Transverse colon (tissue), 4 donors: ENCODE data around the gene FBXO31. TPM values are rescaled to one million over a fixed set of nuclear protein-coding genes. Genes with fewer than 3 reads are reported as not detected.
A peak's percentile ranks its signal among the peaks of the same experiment; 100 is the strongest.

ENCODE experiments used
- DNase-seq: peaks from one replicate; pipeline ENCODE4 v3.0.0-alpha.2; 2019
- H3K27ac ChIP-seq, 4 donors: fragments of 200-600 bp; sonication (generic); 2 replicates each; pipeline ENCODE4 v1.5.1; 2016 to 2018; ENCODE audit warnings: inconsistent platforms in 4 of 4
- H3K27me3 ChIP-seq: fragments of 200-600 bp; sonication (generic); 2 replicates; pipeline ENCODE4 v1.5.1; 2017; ENCODE audit warnings: inconsistent platforms
- H3K36me3 ChIP-seq, 4 donors: fragments of 200-600 bp; sonication (generic); 2 replicates each; pipeline ENCODE4 v1.5.1; 2017 to 2019; ENCODE audit warnings: inconsistent platforms in 4 of 4
- H3K4me1 ChIP-seq, 4 donors: fragments of 200-600 bp; sonication (generic); 2 replicates each; pipeline ENCODE4 v1.5.1; 2017 to 2020; ENCODE audit warnings: inconsistent platforms in 4 of 4
- H3K4me3 ChIP-seq, 4 donors: fragments of 200-600 bp; sonication (generic); 1 replicate in 1 of 4; 2 replicates in 3 of 4; pipeline versions ENCODE4 v1.5.1 to v1.6.1; 2017 to 2019; ENCODE audit warnings: inconsistent platforms in 4 of 4
- H3K9me3 ChIP-seq, 2 donors: fragments of 200-600 bp; sonication (generic); 2 replicates each; pipeline ENCODE4 v1.5.1; 2017 to 2019; ENCODE audit warnings: inconsistent platforms in 2 of 2
- CTCF ChIP-seq, 5 experiments: fragments of 200-600 bp in 3 of 5; fragments of 450-650 bp in 2 of 5; sonication (generic) in 3 of 5; IDR thresholded peaks; 1 replicate in 2 of 5; 2 replicates in 3 of 5; pipeline ENCODE4 v1.5.1; 2016 to 2017; ENCODE audit warnings: antibody characterized with exemption in 5 of 5, inconsistent platforms in 3 of 5, mild to moderate bottlenecking in 2 of 5, moderate library complexity in 1 of 5
- EP300 ChIP-seq: sonication (generic); formaldehyde crosslinking; IDR thresholded peaks from one replicate; pipeline ENCODE4 v1.6.1; 2017; ENCODE audit warnings: antibody characterized with exemption, low read depth
- POLR2A ChIP-seq: fragments of 450-650 bp; IDR thresholded peaks from one replicate; pipeline ENCODE4 v1.6.1; 2016; ENCODE audit warnings: antibody characterized with exemption, mild to moderate bottlenecking, moderate library complexity
- POLR2AphosphoS5 ChIP-seq, 3 donors: sonication (generic); formaldehyde crosslinking; IDR thresholded peaks; one replicate each; pipeline ENCODE4 v1.6.1; 2016; ENCODE audit warnings: antibody characterized with exemption in 3 of 3
- WGBS, 2 donors: methylation state at CpG; one replicate each; pipeline ENCODE4 v1.1.5; 2018; ENCODE audit warnings: low coverage in 1 of 2; 5-methylcytosine and 5-hydroxymethylcytosine counted together
- in situ Hi-C, 4 donors: fragments of 200-750 bp; cut with MboI; loops; one replicate each; pipeline versions ENCODE4 v1.15.0 to v1.15.1; 2017; ENCODE audit warnings: low sequenced_read_pairs in 3 of 4, low pct_ligation_motif_present in 1 of 4, low pct_unique_long_range_greater_than_20kb in 1 of 4
- intact Hi-C: fragments of 100-400 bp; cut with DNase I; formaldehyde crosslinking; loops from one replicate; pipeline ENCODE4 v1.15.1; 2023; ENCODE audit warnings: low total_unique reads
- total RNA-seq, 4 donors: library from RNA; depleted of rRNA; stranded (reverse); fragments of >200 nt; gene quantifications; one replicate each; pipeline ENCODE4 v1.1.0, GENCODE V29; 2016

Gene FBXO31
- total RNA-seq, 4 donors from 2014 or later = 83.6 to 403 (median 224) TPM

- intact Hi-C loops = no loop called here
- H3K4me3 ChIP-seq = no peak overlapping the region
- no peaks in the 10 kb centered on the region for H3K36me3 ChIP-seq
- in situ Hi-C loops = no loop called here
- H3K9me3 ChIP-seq = no peaks in the 10 kb centered on the region
- H3K27ac ChIP-seq = peak overlapping the region in 1 of 4 donors; percentile 27
- no peaks in the 10 kb centered on the region for H3K27me3 ChIP-seq
- peaks cover 10 to 80% (median 37%) of the 10 kb centered on the region in 4 donors for H3K4me1 ChIP-seq
- WGBS, 2 donors = 68 to 72% methylated on average over 4 to 5 of the region's 5 CpGs
- TF ChIP-seq CTCF (IDR thresholded peaks at IDR 0.05) (no peak), POLR2A (no peak), EP300 (no peak)
- DNase-seq = no peak
Observed at GRCh38 chr16:87368029-87368770, 15.4 kb downstream of the FBXO31 start.

- no peak for DNase-seq
- Histone ChIP-seq H3K27me3 (no peaks in the 10 kb centered on the region), H3K9me3 (no peaks in the 10 kb centered on the region), H3K27ac (no peak overlapping the region), H3K4me3 (no peak overlapping the region), H3K4me1 (peaks cover 10 to 76% (median 37%) of the 10 kb centered on the region in 4 donors), H3K36me3 (no peaks in the 10 kb centered on the region)
- intact Hi-C loops (no loop called here), in situ Hi-C loops (no loop called here)
- no peak for TF ChIP-seq CTCF (IDR thresholded peaks at IDR 0.05)
- TF ChIP-seq POLR2AphosphoS5 (IDR thresholded peaks at IDR 0.05) = no peak
- no peak for TF ChIP-seq EP300
- TF ChIP-seq POLR2A = no peak
- 87 to 100% methylated on average over 4 to 9 of the region's 9 CpGs for WGBS, 2 donors
Observed at GRCh38 chr16:87367529-87367928, 16.0 kb downstream of the FBXO31 start.

- in situ Hi-C loops = no loop called here
- Histone ChIP-seq H3K4me3 (no peak overlapping the region), H3K9me3 (no peaks in the 10 kb centered on the region), H3K27ac (peak overlapping the region; percentile 50 to 58 (median 53)), H3K27me3 (no peaks in the 10 kb centered on the region), H3K4me1 (peaks cover 10 to 70% (median 34%) of the 10 kb centered on the region in 4 donors), H3K36me3 (no peaks in the 10 kb centered on the region)
- WGBS, 2 donors = 75 to 100% methylated on average over 1 of the region's 1 CpG
- TF ChIP-seq EP300 (no peak), POLR2A (no peak), POLR2AphosphoS5 (IDR thresholded peaks at IDR 0.05) (no peak), CTCF (IDR thresholded peaks at IDR 0.05) (no peak)
- no peak for DNase-seq
- intact Hi-C loops = no loop called here
Observed at GRCh38 chr16:87366930-87367329, 16.6 kb downstream of the FBXO31 start.

GRCh38 chr16:87366288-87366687 is 17.3 kb downstream of the FBXO31 start:
- Histone ChIP-seq H3K9me3 (no peaks in the 10 kb centered on the region), H3K4me1 (peaks cover 10 to 66% (median 33%) of the 10 kb centered on the region in 4 donors), H3K4me3 (no peak overlapping the region), H3K27ac (peak overlapping the region; percentile 50 to 58 (median 53)), H3K36me3 (no peaks in the 10 kb centered on the region), H3K27me3 (no peaks in the 10 kb centered on the region)
- DNase-seq = peak; percentile 74
- in situ Hi-C loops = no loop called here
- TF ChIP-seq EP300 = no peak
- no peak for TF ChIP-seq CTCF (IDR thresholded peaks at IDR 0.05)
- no peak for TF ChIP-seq POLR2A
- WGBS, 2 donors = 32 to 53% methylated on average over 4 of the region's 4 CpGs
- intact Hi-C loops = no loop called here
